HepG2 (cell line): ENCODE results near the gene ERRFI1. TPM values are rescaled to one million over a fixed set of nuclear protein-coding genes. Genes with fewer than 3 reads are reported as not detected.

Source experiments
- ARID2 ChIP-seq: sonication (generic); formaldehyde crosslinking; IDR thresholded peaks from 2 replicates; pipeline ENCODE4 v1.8.1; 2022; ENCODE audit warnings: mild to moderate bottlenecking, missing genetic modification reagents, borderline replicate concordance
- ARNT2 ChIP-seq: sonication (generic); formaldehyde crosslinking; IDR thresholded peaks from 2 replicates; pipeline ENCODE4 v1.8.0; 2022; ENCODE audit warnings: mild to moderate bottlenecking, low read depth, missing genetic modification reagents, moderate library complexity
- FOXA1 ChIP-seq, 2 experiments: fragments of 450-650 bp in 1 of 2; sonication (generic) in 1 of 2; formaldehyde crosslinking in 1 of 2; IDR thresholded peaks; 2 replicates each; pipeline versions ENCODE4 v1.4.0 to v1.6.1; 2016 to 2020; ENCODE audit warnings: missing genetic modification reagents in 1 of 2
- KDM1A ChIP-seq: IDR thresholded peaks from 2 replicates; pipeline ENCODE4 v1.6.1; 2016; ENCODE audit warnings: missing compliant biosample characterization
- KDM2A ChIP-seq: sonication (generic); formaldehyde crosslinking; IDR thresholded peaks from 2 replicates; pipeline ENCODE4 v1.4.0; 2020; ENCODE audit warnings: low read depth, missing genetic modification reagents, borderline replicate concordance
- MIXL1 ChIP-seq: IDR thresholded peaks from 2 replicates; pipeline ENCODE4 v1.6.1; 2016
- RFXAP ChIP-seq: sonication (generic); formaldehyde crosslinking; IDR thresholded peaks from 2 replicates; pipeline ENCODE4 v1.4.0; 2020; ENCODE audit warnings: missing genetic modification reagents, borderline replicate concordance
- SIX1 ChIP-seq: sonication (generic); formaldehyde crosslinking; IDR thresholded peaks from 2 replicates; pipeline ENCODE4 v1.4.0; 2020; ENCODE audit warnings: missing genetic modification reagents, borderline replicate concordance
- SMAD3 ChIP-seq: sonication (generic); formaldehyde crosslinking; IDR thresholded peaks from 2 replicates; pipeline ENCODE4 v1.4.0; 2020; ENCODE audit warnings: missing genetic modification reagents
- SP1 ChIP-seq, 2 experiments: fragments of 450-650 bp in 1 of 2; sonication (generic) in 1 of 2; formaldehyde crosslinking in 1 of 2; IDR thresholded peaks; 2 replicates each; pipeline versions ENCODE4 v1.4.0 to v1.6.1; 2016 to 2020; ENCODE audit warnings: missing genetic modification reagents in 1 of 2
- SPEN ChIP-seq: sonication (generic); formaldehyde crosslinking; IDR thresholded peaks from 2 replicates; pipeline ENCODE4 v1.5.1; 2020; ENCODE audit warnings: low read depth, mild to moderate bottlenecking, missing genetic modification reagents
- TBP ChIP-seq: sonication (generic); formaldehyde crosslinking; IDR thresholded peaks from 2 replicates; pipeline ENCODE4 v1.5.0; 2020; ENCODE audit warnings: missing genetic modification reagents
- ZNF205 ChIP-seq: IDR thresholded peaks from 2 replicates; pipeline ENCODE4 v1.6.1; 2018; ENCODE audit warnings: missing biosample characterization, missing genetic modification reagents
- ZNF564 ChIP-seq: sonication (generic); formaldehyde crosslinking; IDR thresholded peaks from 2 replicates; pipeline ENCODE4 v1.8.1; 2023; ENCODE audit warnings: mild to moderate bottlenecking, missing genetic modification reagents
- polyA plus RNA-seq, 8 experiments: library from polyadenylated mRNA; depleted of rRNA in 3 of 8; stranded (reverse) in 7 of 8; unstranded in 1 of 8; fragments of >200 nt; fragmentation: Illumina TruSeq in 4 of 8; extraction: Trizol in 4 of 8; gene quantifications; 2 replicates each; pipeline versions ENCODE4 v1.2.1 to v1.2.3, GENCODE V29; 2011 to 2016; ENCODE audit warnings: low read depth in 4 of 8, missing spikeins in 1 of 8, mixed read lengths in 1 of 8; ENCODE audit not compliant: insufficient read depth in 1 of 8
- total RNA-seq, 5 experiments: library from RNA; depleted of rRNA; stranded (reverse); fragments of >200 nt; fragmentation: Illumina TruSeq; extraction: Trizol; gene quantifications; 2 replicates each; pipeline ENCODE4 v1.2.3, GENCODE V29; 2016; ENCODE audit warnings: low read depth in 1 of 5
- TF ChIP-seq, protein P1 (sequence below): sonication (generic); formaldehyde crosslinking; IDR thresholded peaks from 2 replicates; pipeline ENCODE4 v1.5.0; 2020; ENCODE audit warnings: missing genetic modification reagents
- TF ChIP-seq, protein P2 (sequence below): sonication (generic); formaldehyde crosslinking; IDR thresholded peaks from 2 replicates; pipeline ENCODE4 v1.4.0; 2020; ENCODE audit warnings: missing genetic modification reagents, borderline replicate concordance
- TF ChIP-seq, protein P3 (sequence below): sonication (generic); formaldehyde crosslinking; conservative IDR thresholded peaks from 2 replicates; pipeline ENCODE4 v1.4.0; 2020; ENCODE audit warnings: mild to moderate bottlenecking, missing genetic modification reagents, moderate library complexity
- TF ChIP-seq, protein P4 (sequence below): sonication (generic); formaldehyde crosslinking; IDR thresholded peaks from 2 replicates; pipeline ENCODE4 v1.8.1; 2022; ENCODE audit warnings: low read depth, mild to moderate bottlenecking, missing genetic modification reagents

Gene ERRFI1
- total and polyA plus RNA-seq, 2 of the 13 experiments (the other 11 are each of a cell fraction or from before 2014, with no cell fraction given): 84.4 to 753 TPM

DNA sequence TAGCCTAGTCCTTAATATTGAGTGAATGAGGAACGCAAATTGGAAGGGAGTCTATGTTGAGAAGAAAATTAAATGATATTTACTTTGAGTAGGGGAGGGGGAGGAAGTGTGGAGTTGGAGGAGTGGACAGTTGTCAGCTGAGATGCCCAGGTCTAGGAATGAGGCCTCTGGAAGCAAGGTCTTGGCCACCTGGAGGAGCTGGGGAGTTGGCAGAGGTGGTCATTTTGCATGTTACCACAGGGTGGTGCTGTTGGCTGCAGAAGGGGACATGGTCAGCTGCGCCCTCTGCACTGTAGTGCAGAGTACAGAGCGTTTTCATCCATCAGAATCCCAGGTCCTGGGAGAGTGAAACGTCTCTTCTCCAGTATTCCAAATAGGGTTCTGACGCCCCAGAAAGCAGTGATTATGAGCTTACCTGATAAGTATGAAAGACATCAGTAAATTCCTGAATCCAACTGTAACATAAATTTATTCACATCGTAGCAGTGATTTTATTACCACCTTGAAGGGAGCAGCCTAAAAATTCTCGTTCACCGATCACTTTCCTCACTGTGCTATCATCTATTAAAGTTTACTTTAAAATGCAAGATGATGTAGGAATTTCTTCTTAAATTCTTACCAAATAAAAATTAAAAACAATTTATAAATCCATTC, 50.8 kb downstream of the ERRFI1 start (continued):
- TF ChIP-seq ARID2 (CRISPR knock-in tag) (no peak), TBP (CRISPR knock-in tag) (no peak), ARNT2 (CRISPR knock-in tag) (no peak), SPEN (peak; percentile 37; the same call in 1 of the 2 replicates), SIX1 (CRISPR knock-in tag) (0 out of 2 replicates have a peak, but pooled peaks have one; percentile 24), RFXAP (CRISPR knock-in tag) (peak; percentile 23; the same call in 1 of the 2 replicates), KDM2A (peak; percentile 74; the same call in 1 of the 2 replicates), FOXA1 (IDR thresholded peaks at IDR 0.05) (no peak), FOXA1 (CRISPR knock-in tag; IDR thresholded peaks at IDR 0.05) (peak; percentile 69), ZNF205 (CRISPR knock-in tag) (peak; percentile 70; the same call in 1 of the 2 replicates), MIXL1 (CRISPR knock-in tag) (0 out of 2 replicates have a peak, but pooled peaks have one; percentile 60), ZNF564 (no peak), KDM1A (0 out of 2 replicates have a peak, but pooled peaks have one; percentile 24), SP1 (IDR thresholded peaks at IDR 0.05) (no peak), SP1 (CRISPR knock-in tag; IDR thresholded peaks at IDR 0.05) (0 out of 2 replicates have a peak, but pooled peaks have one; percentile 32), SMAD3 (CRISPR knock-in tag) (peak; percentile 71)
- TF ChIP-seq, protein P1, sequence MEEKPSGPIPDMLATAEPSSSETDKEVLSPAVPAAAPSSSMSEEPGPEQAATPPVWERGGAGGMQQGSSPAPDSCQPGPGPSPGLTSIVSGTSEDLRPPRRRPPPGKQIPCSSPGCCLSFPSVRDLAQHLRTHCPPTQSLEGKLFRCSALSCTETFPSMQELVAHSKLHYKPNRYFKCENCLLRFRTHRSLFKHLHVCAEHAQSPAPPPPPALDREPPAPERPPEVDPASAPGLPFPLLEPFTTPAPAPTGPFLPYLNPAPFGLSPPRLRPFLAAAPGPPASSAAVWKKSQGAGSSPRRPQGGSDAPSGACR (CRISPR knock-in tag): 0 out of 2 replicates have a peak, but pooled peaks have one; percentile 36
- TF ChIP-seq, protein P2, sequence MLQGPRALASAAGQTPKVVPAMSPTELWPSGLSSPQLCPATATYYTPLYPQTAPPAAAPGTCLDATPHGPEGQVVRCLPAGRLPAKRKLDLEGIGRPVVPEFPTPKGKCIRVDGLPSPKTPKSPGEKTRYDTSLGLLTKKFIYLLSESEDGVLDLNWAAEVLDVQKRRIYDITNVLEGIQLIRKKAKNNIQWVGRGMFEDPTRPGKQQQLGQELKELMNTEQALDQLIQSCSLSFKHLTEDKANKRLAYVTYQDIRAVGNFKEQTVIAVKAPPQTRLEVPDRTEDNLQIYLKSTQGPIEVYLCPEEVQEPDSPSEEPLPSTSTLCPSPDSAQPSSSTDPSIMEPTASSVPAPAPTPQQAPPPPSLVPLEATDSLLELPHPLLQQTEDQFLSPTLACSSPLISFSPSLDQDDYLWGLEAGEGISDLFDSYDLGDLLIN: no peak
- TF ChIP-seq, protein P3, sequence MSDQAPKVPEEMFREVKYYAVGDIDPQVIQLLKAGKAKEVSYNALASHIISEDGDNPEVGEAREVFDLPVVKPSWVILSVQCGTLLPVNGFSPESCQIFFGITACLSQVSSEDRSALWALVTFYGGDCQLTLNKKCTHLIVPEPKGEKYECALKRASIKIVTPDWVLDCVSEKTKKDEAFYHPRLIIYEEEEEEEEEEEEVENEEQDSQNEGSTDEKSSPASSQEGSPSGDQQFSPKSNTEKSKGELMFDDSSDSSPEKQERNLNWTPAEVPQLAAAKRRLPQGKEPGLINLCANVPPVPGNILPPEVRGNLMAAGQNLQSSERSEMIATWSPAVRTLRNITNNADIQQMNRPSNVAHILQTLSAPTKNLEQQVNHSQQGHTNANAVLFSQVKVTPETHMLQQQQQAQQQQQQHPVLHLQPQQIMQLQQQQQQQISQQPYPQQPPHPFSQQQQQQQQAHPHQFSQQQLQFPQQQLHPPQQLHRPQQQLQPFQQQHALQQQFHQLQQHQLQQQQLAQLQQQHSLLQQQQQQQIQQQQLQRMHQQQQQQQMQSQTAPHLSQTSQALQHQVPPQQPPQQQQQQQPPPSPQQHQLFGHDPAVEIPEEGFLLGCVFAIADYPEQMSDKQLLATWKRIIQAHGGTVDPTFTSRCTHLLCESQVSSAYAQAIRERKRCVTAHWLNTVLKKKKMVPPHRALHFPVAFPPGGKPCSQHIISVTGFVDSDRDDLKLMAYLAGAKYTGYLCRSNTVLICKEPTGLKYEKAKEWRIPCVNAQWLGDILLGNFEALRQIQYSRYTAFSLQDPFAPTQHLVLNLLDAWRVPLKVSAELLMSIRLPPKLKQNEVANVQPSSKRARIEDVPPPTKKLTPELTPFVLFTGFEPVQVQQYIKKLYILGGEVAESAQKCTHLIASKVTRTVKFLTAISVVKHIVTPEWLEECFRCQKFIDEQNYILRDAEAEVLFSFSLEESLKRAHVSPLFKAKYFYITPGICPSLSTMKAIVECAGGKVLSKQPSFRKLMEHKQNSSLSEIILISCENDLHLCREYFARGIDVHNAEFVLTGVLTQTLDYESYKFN: 0 out of 2 replicates have a peak, but pooled peaks have one; percentile 41
- TF ChIP-seq, protein P4, sequence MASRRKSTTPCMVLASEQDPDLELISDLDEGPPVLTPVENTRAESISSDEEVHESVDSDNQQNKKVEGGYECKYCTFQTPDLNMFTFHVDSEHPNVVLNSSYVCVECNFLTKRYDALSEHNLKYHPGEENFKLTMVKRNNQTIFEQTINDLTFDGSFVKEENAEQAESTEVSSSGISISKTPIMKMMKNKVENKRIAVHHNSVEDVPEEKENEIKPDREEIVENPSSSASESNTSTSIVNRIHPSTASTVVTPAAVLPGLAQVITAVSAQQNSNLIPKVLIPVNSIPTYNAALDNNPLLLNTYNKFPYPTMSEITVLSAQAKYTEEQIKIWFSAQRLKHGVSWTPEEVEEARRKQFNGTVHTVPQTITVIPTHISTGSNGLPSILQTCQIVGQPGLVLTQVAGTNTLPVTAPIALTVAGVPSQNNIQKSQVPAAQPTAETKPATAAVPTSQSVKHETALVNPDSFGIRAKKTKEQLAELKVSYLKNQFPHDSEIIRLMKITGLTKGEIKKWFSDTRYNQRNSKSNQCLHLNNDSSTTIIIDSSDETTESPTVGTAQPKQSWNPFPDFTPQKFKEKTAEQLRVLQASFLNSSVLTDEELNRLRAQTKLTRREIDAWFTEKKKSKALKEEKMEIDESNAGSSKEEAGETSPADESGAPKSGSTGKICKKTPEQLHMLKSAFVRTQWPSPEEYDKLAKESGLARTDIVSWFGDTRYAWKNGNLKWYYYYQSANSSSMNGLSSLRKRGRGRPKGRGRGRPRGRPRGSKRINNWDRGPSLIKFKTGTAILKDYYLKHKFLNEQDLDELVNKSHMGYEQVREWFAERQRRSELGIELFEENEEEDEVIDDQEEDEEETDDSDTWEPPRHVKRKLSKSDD: no peak
